H1 (cell line): ENCODE measurements around the gene CD99. TPM values are rescaled to one million over a fixed set of nuclear protein-coding genes. Genes with fewer than 3 reads are reported as not detected.

Experiments
- E2F6 ChIP-seq: IDR thresholded peaks from 2 replicates; pipeline ENCODE4 v1.6.1; 2012; ENCODE audit warnings: inconsistent platforms
- NANOG ChIP-seq: IDR thresholded peaks from 2 replicates; pipeline ENCODE4 v1.6.1; 2011; ENCODE audit warnings: low read length, low read depth, mild to moderate bottlenecking, inconsistent platforms; ENCODE audit not compliant: insufficient read depth, poor library complexity, severe bottlenecking
- POU5F1 ChIP-seq: IDR thresholded peaks from 2 replicates; pipeline ENCODE4 v1.6.1; 2011; ENCODE audit warnings: low read depth, mild to moderate bottlenecking, low read length, moderate library complexity
- polyA plus RNA-seq, 7 experiments: library from polyadenylated mRNA; depleted of rRNA in 3 of 7; stranded (reverse) in 5 of 7; unstranded in 2 of 7; fragments of >200 nt in 5 of 7; fragments of 200-250 nt in 2 of 7; gene quantifications; 1 replicate in 5 of 7; 2 replicates in 1 of 7; 4 replicates in 1 of 7; pipeline versions ENCODE4 v1.2.1 to v1.2.3, GENCODE V29; 2011 to 2013; ENCODE audit warnings: missing spikeins in 2 of 7, mixed read lengths in 2 of 7
- total RNA-seq: library from RNA; stranded (reverse); fragmentation: NEBNext Ultra II Directional; extraction: Animal tissue kit (Norgen Biotek cat#: 25700); gene quantifications from 2 replicates; pipeline ENCODE4 v1.2.1, GENCODE V29; 2021

CD99 gene
- total and polyA plus RNA-seq, 2 of the 8 experiments (the other 6 are each of a cell fraction or from before 2014, with no cell fraction given): 30.1 to 47.8 TPM

- no peak for TF ChIP-seq E2F6
- no peak for TF ChIP-seq POU5F1
- TF ChIP-seq NANOG: no peak
These were observed 42.2 kb downstream of the CD99 start (continued) for GRCh38 chrX:2733286-2733685.
